COR-L47 (cell line): ENCODE data around the gene LEMD3.

Experiments
- DNase-seq: peaks from one replicate; lab custom pipeline; 2025; lab: John Stamatoyannopoulos, UW

The LEMD3 gene

GRCh38 chr12:65170209-65170881, 962 bp downstream of the LEMD3 start:
- DNase-seq = no peak

- no peak for DNase-seq
Measured at GRCh38 chr12:65171073-65171472, 1.7 kb downstream of the LEMD3 start.

- no peak for DNase-seq
Measured at GRCh38 chr12:65171870-65172269, 2.5 kb downstream of the LEMD3 start.

GRCh38 chr12:65175385-65175784, 6.0 kb downstream of the LEMD3 start:
- DNase-seq = no peak

DNA sequence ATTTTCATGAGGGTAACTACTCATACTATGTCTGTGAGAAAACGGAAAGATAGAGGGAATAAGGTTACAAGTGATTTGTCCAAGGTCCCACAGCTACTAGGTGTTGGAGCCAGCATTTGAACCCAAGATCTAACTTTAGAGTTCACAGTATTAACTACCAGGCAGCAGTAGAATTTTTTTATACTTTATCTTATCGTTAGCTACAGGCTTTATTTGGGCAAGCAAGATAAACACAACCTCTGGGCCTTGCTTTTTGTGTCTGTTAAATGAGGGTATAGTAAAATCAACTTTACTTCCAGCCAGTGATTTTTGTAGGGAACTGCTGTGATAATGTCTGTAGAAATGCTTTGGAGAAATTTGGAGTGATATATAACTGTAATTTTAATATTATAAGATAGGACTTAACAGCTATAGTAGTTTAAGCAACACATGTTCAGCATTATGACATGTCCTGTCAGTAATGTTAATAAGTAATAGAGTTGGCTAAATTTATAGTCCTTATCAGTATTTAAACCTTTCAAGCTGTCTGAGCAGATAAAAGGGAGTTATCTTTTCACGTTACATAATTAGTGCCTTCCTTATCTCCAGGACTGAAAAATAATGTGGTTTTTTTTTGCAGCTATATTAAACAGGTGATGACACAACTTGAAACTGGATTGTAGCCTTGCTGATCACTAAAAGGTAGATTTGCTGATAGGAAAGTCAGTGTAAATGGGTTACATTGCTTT, 12.8 kb downstream of the LEMD3 start:
- no peak for DNase-seq

GRCh38 chr12:65184176-65184857, 14.9 kb downstream of the LEMD3 start:
- no peak for DNase-seq

GRCh38 chr12:65184858-65185229, 15.5 kb downstream of the LEMD3 start:
- DNase-seq = no peak

DNA sequence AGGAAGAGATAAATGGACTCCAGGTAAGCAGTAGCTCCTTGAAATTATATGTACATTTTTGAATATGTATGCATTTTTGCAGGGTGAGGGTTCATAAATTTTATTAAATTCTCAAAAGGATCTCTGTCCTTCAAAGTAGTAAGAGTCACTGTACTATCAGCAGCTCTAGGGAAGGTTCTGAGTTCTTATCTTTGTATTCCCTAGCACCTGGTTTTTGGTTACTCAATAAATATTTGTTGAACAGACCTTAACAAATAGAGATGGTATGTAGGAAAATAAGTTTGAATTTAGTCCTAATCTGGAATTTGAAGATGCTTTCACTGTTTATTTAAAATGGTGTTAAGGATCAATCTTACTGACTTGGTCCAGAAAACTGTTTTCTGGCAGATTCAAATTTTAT, 18.3 kb downstream of the LEMD3 start:
- DNase-seq = no peak

GRCh38 chr12:65188179-65188701, 18.9 kb downstream of the LEMD3 start:
- no peak for DNase-seq

GRCh38 chr12:65189028-65189718, 19.8 kb downstream of the LEMD3 start:
- DNase-seq = no peak

DNA sequence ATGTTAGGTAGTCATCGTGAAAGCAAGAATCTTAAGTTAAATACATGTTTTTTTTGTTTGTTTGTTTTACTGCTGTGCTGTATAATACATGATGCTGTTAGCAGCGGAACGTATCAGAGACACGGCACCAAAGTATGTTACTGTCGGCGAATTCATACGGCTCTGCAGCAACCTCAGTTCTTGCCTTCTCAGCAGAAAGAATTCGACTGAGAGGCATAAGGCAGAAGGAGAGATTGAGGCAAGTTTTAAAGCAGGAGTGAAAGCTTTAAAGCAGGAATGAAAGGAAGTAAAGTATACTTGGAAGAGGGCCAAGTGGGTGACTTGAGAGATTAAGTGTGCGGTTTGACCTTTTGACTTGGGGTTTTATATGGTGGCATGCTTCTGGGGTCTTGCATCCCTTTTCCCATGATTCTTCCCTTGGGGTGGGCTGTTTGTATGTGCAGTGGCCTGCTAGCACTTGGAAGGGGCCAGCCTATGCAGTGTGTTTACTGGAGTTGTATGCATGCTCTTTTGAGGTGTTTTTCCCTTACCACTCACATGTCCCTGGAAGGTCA, 23.7 kb downstream of the LEMD3 start:
- no peak for DNase-seq

GRCh38 chr12:65194949-65195348, 25.6 kb downstream of the LEMD3 start:
- DNase-seq = no peak

DNA sequence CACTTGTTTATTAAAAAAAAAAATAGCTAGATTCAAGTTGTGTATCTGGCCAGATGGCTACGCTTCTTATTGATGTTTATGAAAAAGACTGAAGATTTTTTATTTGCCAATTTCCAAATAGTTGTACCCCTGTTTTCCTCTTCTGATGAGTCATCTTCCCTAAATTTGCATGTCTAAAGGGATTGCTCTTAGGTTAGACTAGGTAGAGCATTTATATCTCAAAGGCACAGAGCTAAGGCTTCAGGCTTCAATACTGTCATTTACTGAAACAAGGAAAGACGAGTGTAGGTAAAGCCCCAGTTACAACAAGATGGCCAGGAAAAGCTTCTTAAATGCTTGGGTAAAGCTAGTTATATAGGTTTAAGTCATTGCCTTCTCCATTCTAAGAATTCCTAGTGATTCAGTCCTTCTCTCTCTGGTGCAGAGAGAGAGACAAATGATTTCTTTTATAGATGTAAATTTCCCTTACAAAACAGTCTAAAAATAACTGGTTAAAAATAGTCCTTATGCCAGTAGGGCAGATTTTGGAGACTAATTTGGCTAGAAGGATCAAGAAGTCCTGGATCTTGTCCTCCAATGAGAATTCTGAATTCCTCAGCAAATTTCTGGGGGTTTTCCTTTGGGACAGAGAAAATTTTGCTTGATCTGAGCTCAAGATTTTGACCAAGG, 26.1 kb downstream of the LEMD3 start:
- no peak for DNase-seq

DNA sequence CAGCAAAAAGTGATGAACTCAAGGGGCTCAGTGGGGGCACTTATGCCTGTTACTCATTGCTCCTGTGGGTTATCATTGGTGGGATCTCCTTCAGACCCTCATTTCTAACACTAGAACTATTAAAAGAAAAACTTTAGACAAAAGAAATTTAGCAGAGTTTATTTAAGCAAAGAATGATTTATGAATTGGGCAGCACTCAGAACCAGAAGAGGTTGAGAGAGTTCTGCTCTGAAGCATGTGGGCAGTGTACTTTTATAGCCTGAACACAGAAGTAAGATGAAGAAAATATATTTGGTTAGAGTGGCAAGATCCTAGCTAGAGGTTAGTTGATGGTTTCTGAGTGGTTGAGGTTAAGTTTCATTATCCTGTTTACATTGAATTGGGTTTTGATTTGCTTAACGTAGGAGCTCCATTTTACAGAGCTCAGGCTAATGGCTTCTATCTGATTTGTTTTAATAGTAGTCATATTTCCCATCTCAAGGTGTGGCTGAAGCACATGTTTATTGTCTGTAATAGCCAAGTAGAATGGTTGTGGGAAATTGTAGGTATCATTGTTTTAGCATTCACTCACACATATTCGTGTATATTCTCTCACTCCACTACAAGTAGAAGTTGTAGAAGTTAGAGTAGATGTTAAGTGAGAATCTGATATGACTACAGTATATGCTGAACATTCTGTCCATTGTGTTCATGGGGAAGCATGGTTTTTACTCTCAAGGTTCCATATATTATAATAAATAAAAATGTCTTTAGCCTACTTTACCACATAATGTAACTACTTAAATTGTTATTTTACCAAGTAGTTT, 27.6 kb downstream of the LEMD3 start:
- DNase-seq = no peak

GRCh38 chr12:65199604-65200003, 30.2 kb downstream of the LEMD3 start:
- DNase-seq = no peak

- DNase-seq = no peak
Measured at GRCh38 chr12:65200007-65200665, 30.8 kb downstream of the LEMD3 start.

DNA sequence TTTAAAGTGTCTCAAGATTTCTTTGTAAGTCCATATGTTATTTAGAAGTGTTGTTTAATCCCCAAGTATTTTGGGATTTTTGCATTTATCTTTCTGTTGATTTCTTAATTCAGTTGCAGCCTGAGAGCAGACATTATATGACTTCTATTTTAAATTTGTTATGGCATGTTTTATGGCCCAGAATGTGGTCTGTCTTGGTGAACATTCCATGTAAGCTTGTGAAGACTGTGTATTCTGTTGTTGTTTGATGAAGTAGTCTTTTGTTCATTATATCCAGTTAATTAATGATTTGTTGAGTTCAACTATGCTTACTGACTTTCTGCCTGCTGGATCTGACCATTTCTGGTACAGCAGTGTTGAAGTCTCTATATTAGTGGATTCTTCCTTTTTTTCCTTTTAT, 34.0 kb downstream of the LEMD3 start:
- DNase-seq = no peak

DNA sequence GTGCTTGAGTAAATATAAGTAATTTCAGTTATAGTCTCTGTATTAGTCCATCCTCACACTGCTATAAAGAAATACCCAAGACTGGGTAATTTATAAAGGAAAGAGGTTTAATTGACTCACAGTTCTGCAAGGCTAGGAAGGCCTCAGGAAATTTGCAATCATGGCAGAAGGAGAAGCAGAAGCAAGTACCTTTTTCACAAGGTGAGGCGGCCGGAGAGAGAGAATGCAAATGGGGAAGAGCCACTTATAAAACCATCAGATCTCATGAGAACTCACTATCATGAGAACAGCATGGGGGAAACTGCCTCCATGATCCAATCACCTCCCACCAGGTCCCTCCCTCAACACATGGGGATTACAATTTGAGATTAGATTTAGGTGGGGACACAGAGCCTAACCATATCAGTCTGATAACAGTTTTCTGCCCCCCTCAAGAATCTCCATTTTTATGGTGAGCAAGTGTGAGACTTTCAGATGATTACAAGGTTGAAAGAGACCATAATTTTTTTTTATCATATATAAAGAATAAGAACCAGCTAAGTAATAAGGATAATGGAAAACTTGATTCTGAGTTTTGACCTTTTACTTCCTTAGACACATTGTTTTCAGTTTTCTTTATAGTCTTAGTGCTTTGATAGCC, 35.6 kb downstream of the LEMD3 start:
- DNase-seq = no peak

GRCh38 chr12:65205886-65206285, 36.5 kb downstream of the LEMD3 start:
- no peak for DNase-seq

DNA sequence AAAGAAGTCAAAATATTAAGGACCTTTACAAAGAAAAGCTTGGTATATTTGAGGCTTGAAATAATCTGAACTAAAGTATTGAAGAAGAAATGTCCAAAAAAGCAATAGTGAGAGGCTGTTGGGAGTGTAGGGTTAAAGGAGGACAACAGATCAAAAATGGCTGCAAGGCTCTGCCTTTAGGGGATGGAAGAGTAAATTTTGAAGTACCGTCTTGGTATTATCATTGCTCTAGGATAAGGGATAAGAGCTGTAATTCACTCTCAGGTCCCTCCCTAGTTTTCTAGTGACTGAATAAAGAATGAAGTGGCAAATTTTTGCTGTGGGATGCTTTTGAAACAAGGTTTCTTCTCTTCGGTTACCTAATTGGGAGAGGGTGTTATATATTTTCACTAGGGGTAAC, 38.7 kb downstream of the LEMD3 start:
- DNase-seq = no peak
